GM12872 (cell line): ENCODE measurements around the gene CKS1B.

Experiments
- TF ChIP-seq, protein P1 (sequence below): IDR thresholded peaks from 3 replicates; pipeline ENCODE4 v1.5.1; 2011; ENCODE audit warnings: low read depth, mild to moderate bottlenecking, low read length, moderate library complexity; ENCODE audit not compliant: insufficient read depth

The CKS1B gene

DNA sequence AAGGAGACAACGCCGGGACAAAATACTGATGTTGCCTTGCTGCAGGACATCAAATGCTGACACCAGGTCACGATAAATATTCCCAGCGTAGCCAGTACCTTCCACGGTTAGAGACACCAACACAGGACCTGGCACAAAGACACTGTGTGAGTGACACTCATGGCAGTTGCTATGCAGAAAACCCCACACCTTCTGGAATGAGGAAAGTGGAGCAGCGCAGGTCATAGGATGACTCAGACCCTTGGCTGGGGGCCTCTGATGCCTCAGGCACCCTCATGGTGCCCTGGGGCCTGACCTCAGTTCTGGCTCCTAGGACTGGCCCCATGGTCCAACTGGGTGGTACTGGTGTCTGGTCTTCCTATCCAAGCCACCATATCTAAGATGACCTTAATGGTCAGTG lies 52.1 kb downstream of the CKS1B start:
- TF ChIP-seq, protein P1, sequence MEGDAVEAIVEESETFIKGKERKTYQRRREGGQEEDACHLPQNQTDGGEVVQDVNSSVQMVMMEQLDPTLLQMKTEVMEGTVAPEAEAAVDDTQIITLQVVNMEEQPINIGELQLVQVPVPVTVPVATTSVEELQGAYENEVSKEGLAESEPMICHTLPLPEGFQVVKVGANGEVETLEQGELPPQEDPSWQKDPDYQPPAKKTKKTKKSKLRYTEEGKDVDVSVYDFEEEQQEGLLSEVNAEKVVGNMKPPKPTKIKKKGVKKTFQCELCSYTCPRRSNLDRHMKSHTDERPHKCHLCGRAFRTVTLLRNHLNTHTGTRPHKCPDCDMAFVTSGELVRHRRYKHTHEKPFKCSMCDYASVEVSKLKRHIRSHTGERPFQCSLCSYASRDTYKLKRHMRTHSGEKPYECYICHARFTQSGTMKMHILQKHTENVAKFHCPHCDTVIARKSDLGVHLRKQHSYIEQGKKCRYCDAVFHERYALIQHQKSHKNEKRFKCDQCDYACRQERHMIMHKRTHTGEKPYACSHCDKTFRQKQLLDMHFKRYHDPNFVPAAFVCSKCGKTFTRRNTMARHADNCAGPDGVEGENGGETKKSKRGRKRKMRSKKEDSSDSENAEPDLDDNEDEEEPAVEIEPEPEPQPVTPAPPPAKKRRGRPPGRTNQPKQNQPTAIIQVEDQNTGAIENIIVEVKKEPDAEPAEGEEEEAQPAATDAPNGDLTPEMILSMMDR, result no peak
